ENCODE data around the gene SLC25A31. TPM values are rescaled to one million over a fixed set of nuclear protein-coding genes. Genes with fewer than 3 reads are reported as not detected.
A peak's percentile ranks its signal among the peaks of the same experiment; 100 is the strongest.

SLC25A31 gene
- total RNA-seq, 6 experiments from 2014 or later = not detected

GRCh38 chr4:127778102-127778501 lies 47.9 kb downstream of the SLC25A31 start:
- Histone ChIP-seq H3K4me3 (no peak overlapping the region), H3K4me1 (no peaks in the 10 kb centered on the region), H3K9me3 (no peaks in the 10 kb centered on the region), H3K36me3 (no peaks in the 10 kb centered on the region), H3K27ac (no peak overlapping the region), H3K27me3 (no peaks in the 10 kb centered on the region)
- TF ChIP-seq POLR2A (IDR thresholded peaks at IDR 0.05) = no peak
- TF ChIP-seq, protein P1, sequence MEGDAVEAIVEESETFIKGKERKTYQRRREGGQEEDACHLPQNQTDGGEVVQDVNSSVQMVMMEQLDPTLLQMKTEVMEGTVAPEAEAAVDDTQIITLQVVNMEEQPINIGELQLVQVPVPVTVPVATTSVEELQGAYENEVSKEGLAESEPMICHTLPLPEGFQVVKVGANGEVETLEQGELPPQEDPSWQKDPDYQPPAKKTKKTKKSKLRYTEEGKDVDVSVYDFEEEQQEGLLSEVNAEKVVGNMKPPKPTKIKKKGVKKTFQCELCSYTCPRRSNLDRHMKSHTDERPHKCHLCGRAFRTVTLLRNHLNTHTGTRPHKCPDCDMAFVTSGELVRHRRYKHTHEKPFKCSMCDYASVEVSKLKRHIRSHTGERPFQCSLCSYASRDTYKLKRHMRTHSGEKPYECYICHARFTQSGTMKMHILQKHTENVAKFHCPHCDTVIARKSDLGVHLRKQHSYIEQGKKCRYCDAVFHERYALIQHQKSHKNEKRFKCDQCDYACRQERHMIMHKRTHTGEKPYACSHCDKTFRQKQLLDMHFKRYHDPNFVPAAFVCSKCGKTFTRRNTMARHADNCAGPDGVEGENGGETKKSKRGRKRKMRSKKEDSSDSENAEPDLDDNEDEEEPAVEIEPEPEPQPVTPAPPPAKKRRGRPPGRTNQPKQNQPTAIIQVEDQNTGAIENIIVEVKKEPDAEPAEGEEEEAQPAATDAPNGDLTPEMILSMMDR (IDR thresholded peaks at IDR 0.05) = no peak
- intact Hi-C loops (cut with DNase I) = no loop called here
- no peak for DNase-seq
- 47% methylated on average over 2 of the region's 2 CpGs for WGBS (ENCODE audit: insufficient coverage, low coverage, low lambda C conversion rate, missing lambda C conversion rate)
- no peak for ATAC-seq

GRCh38 chr4:127780598-127780997 lies 50.4 kb downstream of the SLC25A31 start:
- ATAC-seq = no peak
- Histone ChIP-seq H3K36me3 (no peaks in the 10 kb centered on the region), H3K4me1 (peaks cover 0 to 7% (median 0%) of the 10 kb centered on the region in 4 donors)

GRCh38 chr4:127781300-127782024 lies 51.3 kb downstream of the SLC25A31 start:
- ATAC-seq (peak; percentile 49 to 68 (median 58)), DNase-seq (peak in 2 of 3 donors; percentile 59 to 63)
- WGBS (ENCODE audit: insufficient coverage, low coverage, low lambda C conversion rate, missing lambda C conversion rate) = 19% methylated on average over 20 of the region's 43 CpGs
- TF ChIP-seq, protein P1 (IDR thresholded peaks at IDR 0.05) = no peak
- TF ChIP-seq POLR2A (IDR thresholded peaks at IDR 0.05) = no peak
- Histone ChIP-seq H3K36me3 (no peaks in the 10 kb centered on the region), H3K27ac (peak overlapping the region; percentile 73 to 90 (median 75)), H3K9me3 (no peaks in the 10 kb centered on the region), H3K4me1 (peaks cover 0 to 7% (median 0%) of the 10 kb centered on the region in 4 donors), H3K4me3 (peak overlapping the region; percentile 59 to 65 (median 61)), H3K27me3 (no peaks in the 10 kb centered on the region)
- intact Hi-C loops (cut with DNase I) = no loop called here

More at GRCh38 chr4:127780598-127780997, 50.4 kb downstream of the SLC25A31 start:
- Histone ChIP-seq H3K27ac (no peak overlapping the region), H3K9me3 (no peaks in the 10 kb centered on the region), H3K4me3 (no peak overlapping the region), H3K27me3 (no peaks in the 10 kb centered on the region)
- DNase-seq = peak in 1 of 3 donors; percentile 53
- TF ChIP-seq POLR2A (IDR thresholded peaks at IDR 0.05) = no peak
- TF ChIP-seq, protein P1 (IDR thresholded peaks at IDR 0.05) = no peak
- intact Hi-C loops (cut with DNase I) = no loop called here
- 89% methylated on average over 1 of the region's 12 CpGs for WGBS (ENCODE audit: insufficient coverage, low coverage, low lambda C conversion rate, missing lambda C conversion rate)

DNA sequence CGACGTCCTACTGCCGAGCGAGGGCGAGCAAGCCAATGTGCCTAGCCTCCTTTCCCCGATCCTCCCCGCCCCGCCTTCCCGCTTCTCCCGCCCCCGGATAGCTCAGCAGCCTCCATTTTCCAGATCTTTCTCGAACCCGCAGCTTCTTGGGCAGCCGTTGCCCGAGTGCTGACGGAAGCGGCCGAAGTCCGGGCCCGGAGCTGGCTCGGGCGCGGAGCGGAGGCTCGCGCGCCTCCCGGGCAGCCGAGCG lies 51.8 kb downstream of the SLC25A31 start:
- Histone ChIP-seq H3K9me3 (no peaks in the 10 kb centered on the region), H3K4me1 (peaks cover 0 to 7% (median 0%) of the 10 kb centered on the region in 4 donors), H3K36me3 (no peaks in the 10 kb centered on the region), H3K4me3 (peak overlapping the region; percentile 59 to 65 (median 61)), H3K27me3 (no peaks in the 10 kb centered on the region), H3K27ac (peak overlapping the region; percentile 73 to 90 (median 75))
- 0% methylated on average over 12 of the region's 30 CpGs for WGBS (ENCODE audit: insufficient coverage, low coverage, low lambda C conversion rate, missing lambda C conversion rate)
- intact Hi-C loops (cut with DNase I) = no loop called here
- DNase-seq (peak; percentile 90 to 94 (median 92)), ATAC-seq (peak in 2 of 4 donors; percentile 91 to 97)
- TF ChIP-seq POLR2A (IDR thresholded peaks at IDR 0.05) = no peak
- TF ChIP-seq, protein P1 (IDR thresholded peaks at IDR 0.05) = no peak

All from right lobe of liver (tissue), 6 donors.